Astrocyte (in vitro differentiated cells and primary cell): Measurements from ENCODE around the gene DOCK7. TPM values are rescaled to one million over a fixed set of nuclear protein-coding genes. Genes with fewer than 3 reads are reported as not detected.

Source experiments
- DNase-seq: peaks from one replicate; pipeline ENCODE4 v3.0.0-alpha.2; 2010; ENCODE audit warnings: low read depth
- FAIRE-seq: peaks from 2 replicates; lab custom pipeline; 2011; peaks lifted over from hg19 to GRCh38; lab: Jason Lieb, UNC
- H2AFZ ChIP-seq: 2 replicates; pipeline ENCODE4 v1.6.0; 2012; ENCODE audit warnings: low read depth, low read length, inconsistent platforms
- H3K27ac ChIP-seq: 2 replicates; pipeline ENCODE4 v1.5.1; 2011; ENCODE audit warnings: low read depth, low read length, inconsistent platforms
- H3K27me3 ChIP-seq: 2 replicates; pipeline ENCODE4 v1.6.0; 2011; ENCODE audit warnings: low read length, inconsistent platforms; ENCODE audit not compliant: insufficient read depth
- H3K36me3 ChIP-seq: 2 replicates; pipeline ENCODE4 v1.5.1; 2011; ENCODE audit warnings: low read length, inconsistent platforms; ENCODE audit not compliant: insufficient read depth
- H3K4me1 ChIP-seq: 2 replicates; pipeline ENCODE4 v1.5.1; 2011; ENCODE audit warnings: low read length, inconsistent platforms; ENCODE audit not compliant: insufficient read depth
- H3K4me2 ChIP-seq: 2 replicates; pipeline ENCODE4 v1.6.0; 2012; ENCODE audit warnings: low read length, inconsistent platforms
- H3K4me3 ChIP-seq: 2 replicates; pipeline ENCODE4 v1.5.1; 2011; ENCODE audit warnings: low read depth, mild to moderate bottlenecking, low read length, inconsistent platforms; ENCODE audit not compliant: insufficient read depth
- H3K79me2 ChIP-seq: 2 replicates; pipeline ENCODE4 v1.6.0; 2012; ENCODE audit warnings: mild to moderate bottlenecking, low read length, inconsistent platforms; ENCODE audit not compliant: insufficient read depth
- H3K9ac ChIP-seq: 2 replicates; pipeline ENCODE4 v1.6.0; 2012; ENCODE audit warnings: mild to moderate bottlenecking, low read length, inconsistent platforms
- H3K9me3 ChIP-seq: 2 replicates; pipeline ENCODE4 v1.5.1; 2012; ENCODE audit warnings: low read depth, mild to moderate bottlenecking, low read length, inconsistent platforms; ENCODE audit not compliant: insufficient read depth
- H4K20me1 ChIP-seq: 2 replicates; pipeline ENCODE4 v1.6.0; 2012; ENCODE audit warnings: low read length, inconsistent platforms; ENCODE audit not compliant: insufficient read depth
- H3K27ac Mint-ChIP-seq: one replicate; pipeline ENCODE4 v1.8.0; 2021; ENCODE audit warnings: mild to moderate bottlenecking, mixed read lengths; ENCODE audit not compliant: unreplicated experiment
- H3K27me3 Mint-ChIP-seq: one replicate; pipeline ENCODE4 v1.8.0; 2021; ENCODE audit warnings: low read depth, mixed read lengths; ENCODE audit not compliant: unreplicated experiment
- H3K36me3 Mint-ChIP-seq: one replicate; pipeline ENCODE4 v1.8.0; 2021; ENCODE audit warnings: low read depth, mixed read lengths; ENCODE audit not compliant: unreplicated experiment
- H3K4me1 Mint-ChIP-seq: one replicate; pipeline ENCODE4 v1.8.0; 2021; ENCODE audit warnings: low read depth, mixed read lengths; ENCODE audit not compliant: unreplicated experiment
- H3K4me3 Mint-ChIP-seq: one replicate; pipeline ENCODE4 v1.8.0; 2021; ENCODE audit warnings: mild to moderate bottlenecking, moderate library complexity, mixed read lengths; ENCODE audit not compliant: unreplicated experiment
- H3K9me3 Mint-ChIP-seq: one replicate; pipeline ENCODE4 v1.8.0; 2021; ENCODE audit warnings: mild to moderate bottlenecking, mixed read lengths; ENCODE audit not compliant: unreplicated experiment
- CTCF ChIP-seq: IDR thresholded peaks from 2 replicates; pipeline ENCODE4 v1.5.1; 2011; ENCODE audit warnings: low read depth, mild to moderate bottlenecking, inconsistent platforms, low read length, moderate library complexity; ENCODE audit not compliant: insufficient read depth
- EZH2 ChIP-seq: IDR thresholded peaks from 2 replicates; pipeline ENCODE4 v1.6.1; 2012; ENCODE audit warnings: mild to moderate bottlenecking, low read length, inconsistent platforms; ENCODE audit not compliant: insufficient read depth
- total RNA-seq: library from RNA; stranded (reverse); gene quantifications from 2 replicates; pipeline ENCODE4 v1.2.1, GENCODE V29; 2021

The DOCK7 gene
- total RNA-seq, 1 donor from 2014 or later: 68.7 TPM

DNA sequence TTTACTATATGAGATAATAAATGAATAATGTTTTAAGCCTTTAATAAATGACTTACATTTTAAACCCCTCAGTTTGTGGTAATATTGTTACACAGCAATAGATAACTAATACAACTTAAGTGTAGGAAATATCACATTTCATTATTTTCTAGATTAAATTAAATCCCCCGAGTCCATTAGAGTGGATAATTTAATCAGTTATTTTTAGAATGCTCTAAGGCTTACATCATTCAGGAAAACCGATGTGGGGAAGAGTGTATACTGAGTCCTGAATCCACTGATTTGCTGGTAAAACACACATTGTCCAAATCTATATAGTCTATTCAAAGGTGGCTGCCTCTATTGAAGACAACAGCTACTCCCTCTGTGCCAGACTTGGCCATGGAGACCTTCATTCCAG, 35.7 kb upstream of the DOCK7 start:
- Histone ChIP-seq H3K79me2 (no peaks in the 10 kb centered on the region), H3K9ac (no peak overlapping the region)
- H3K36me3 Mint-ChIP-seq: no peaks in the 10 kb centered on the region

GRCh38 chr1:62722796-62723195, 34.6 kb upstream of the DOCK7 start:
- no peak overlapping the region for H3K4me2 ChIP-seq
- TF ChIP-seq EZH2 (no peak), CTCF (no peak)
- H3K9ac ChIP-seq: no peak overlapping the region
- no peak for FAIRE-seq
- Mint-ChIP-seq H3K27me3 (no peaks in the 10 kb centered on the region), H3K4me1 (peaks cover 23% of the 10 kb centered on the region), H3K36me3 (no peaks in the 10 kb centered on the region), H3K4me3 (no peak overlapping the region), H3K27ac (no peak overlapping the region), H3K9me3 (no peaks in the 10 kb centered on the region)
- H3K4me1 ChIP-seq: no peaks in the 10 kb centered on the region
- H3K36me3 ChIP-seq: no peaks in the 10 kb centered on the region
- no peak overlapping the region for H2AFZ ChIP-seq
- no peaks in the 10 kb centered on the region for H3K9me3 ChIP-seq
- no peak overlapping the region for H3K4me3 ChIP-seq
- no peak overlapping the region for H3K27ac ChIP-seq
- H4K20me1 ChIP-seq: no peaks in the 10 kb centered on the region
- H3K79me2 ChIP-seq: no peaks in the 10 kb centered on the region
- DNase-seq: no peak
- H3K27me3 ChIP-seq: no peaks in the 10 kb centered on the region

More for the DNA sequence above, 35.7 kb upstream of the DOCK7 start:
- no peak for DNase-seq
- TF ChIP-seq CTCF (no peak), EZH2 (no peak)
- Histone ChIP-seq H2AFZ (no peak overlapping the region), H3K36me3 (no peaks in the 10 kb centered on the region), H4K20me1 (no peaks in the 10 kb centered on the region), H3K27me3 (no peaks in the 10 kb centered on the region), H3K9me3 (no peaks in the 10 kb centered on the region), H3K4me2 (no peak overlapping the region), H3K27ac (no peak overlapping the region), H3K4me1 (no peaks in the 10 kb centered on the region), H3K4me3 (no peak overlapping the region)
- Mint-ChIP-seq H3K9me3 (no peaks in the 10 kb centered on the region), H3K27me3 (no peaks in the 10 kb centered on the region), H3K4me1 (peaks cover 23% of the 10 kb centered on the region), H3K4me3 (no peak overlapping the region), H3K27ac (no peak overlapping the region)
- FAIRE-seq: no peak

DNA sequence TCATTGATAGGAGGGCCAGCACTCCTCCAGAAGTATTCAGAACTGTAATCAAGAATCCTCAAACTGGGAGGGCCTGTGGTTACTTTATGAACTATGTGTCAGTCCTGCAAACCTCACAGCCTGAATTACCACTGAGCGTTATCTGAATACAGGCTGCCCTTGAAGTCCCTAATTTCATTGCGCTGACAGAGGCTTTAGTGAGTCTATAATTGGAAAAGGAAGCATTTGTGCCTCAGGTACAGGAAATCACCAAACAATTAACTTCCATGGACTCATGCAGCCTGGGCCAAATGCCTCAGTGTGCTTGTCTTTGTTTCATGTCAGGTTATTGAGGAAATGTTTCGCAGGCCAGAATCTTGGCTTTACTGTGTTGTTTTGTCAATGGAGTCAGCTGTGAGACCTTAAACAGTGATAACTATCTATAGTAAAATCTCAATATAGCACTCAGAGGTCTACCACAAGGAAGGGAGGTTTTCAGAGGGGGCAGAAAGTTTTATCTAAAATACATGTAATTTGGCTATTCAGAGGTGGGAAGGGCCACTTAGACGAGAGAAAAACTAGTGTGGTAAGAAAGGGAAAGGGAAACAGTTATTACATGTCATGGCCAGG, 32.9 kb upstream of the DOCK7 start:
- no peak overlapping the region for H3K4me3 Mint-ChIP-seq
- no peak overlapping the region for H2AFZ ChIP-seq

More for the DNA sequence above, 32.9 kb upstream of the DOCK7 start:
- H3K27me3 Mint-ChIP-seq: no peaks in the 10 kb centered on the region
- H3K36me3 Mint-ChIP-seq: no peaks in the 10 kb centered on the region
- TF ChIP-seq EZH2 (no peak), CTCF (no peak)
- no peaks in the 10 kb centered on the region for H3K36me3 ChIP-seq
- H3K9ac ChIP-seq: no peak overlapping the region
- H3K9me3 Mint-ChIP-seq: no peaks in the 10 kb centered on the region
- no peak overlapping the region for H3K27ac ChIP-seq
- H3K4me3 ChIP-seq: no peak overlapping the region
- peak; percentile 71 for DNase-seq
- H3K4me1 ChIP-seq: no peaks in the 10 kb centered on the region
- H3K4me2 ChIP-seq: no peak overlapping the region
- H3K27ac Mint-ChIP-seq: peak overlapping the region; percentile 72
- no peaks in the 10 kb centered on the region for H3K27me3 ChIP-seq
- FAIRE-seq: no peak
- H4K20me1 ChIP-seq: no peaks in the 10 kb centered on the region
- H3K79me2 ChIP-seq: no peaks in the 10 kb centered on the region
- peaks cover 23% of the 10 kb centered on the region for H3K4me1 Mint-ChIP-seq
- H3K9me3 ChIP-seq: no peaks in the 10 kb centered on the region
